Measurements from ENCODE around the gene PYCARD.
"Not testable (repeated sequence)": the region's sequence is repeated elsewhere in the genome, so short reads cannot be mapped to it uniquely, and the experiment has no call there.

The PYCARD gene

GRCh38 chr16:31202414-31203375, at the start of gene PYCARD:
TSS of gene PYCARD (minus strand) at chr16:31202760. CDS start at chr16:31202690, 70 bp downstream.
- no peak for DNase-seq

DNA sequence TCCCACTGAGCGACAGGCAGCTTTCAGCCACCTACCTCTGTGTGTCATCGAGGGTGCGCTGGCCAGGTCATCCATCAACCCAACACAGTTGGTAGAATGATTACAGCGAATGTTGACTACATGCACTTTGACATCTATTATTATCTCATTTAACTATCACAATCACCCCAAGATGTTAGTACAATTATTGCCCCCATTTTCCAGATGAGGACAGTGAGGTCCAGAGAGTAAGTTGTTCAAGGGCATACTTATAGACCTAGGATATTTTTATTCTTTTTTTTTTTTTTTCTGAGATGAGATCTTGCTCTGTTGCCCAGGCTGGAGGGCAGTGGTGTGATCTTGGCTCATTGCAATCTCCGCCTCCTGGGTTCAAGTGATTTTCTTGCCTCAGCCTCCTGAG, 48.9 kb upstream of the PYCARD start:
- DNase-seq = no peak

- no peak for DNase-seq
Measured at GRCh38 chr16:31250782-31251384, 48.3 kb upstream of the PYCARD start.

- no peak for DNase-seq
Measured at GRCh38 chr16:31248344-31248743, 45.8 kb upstream of the PYCARD start.

DNA sequence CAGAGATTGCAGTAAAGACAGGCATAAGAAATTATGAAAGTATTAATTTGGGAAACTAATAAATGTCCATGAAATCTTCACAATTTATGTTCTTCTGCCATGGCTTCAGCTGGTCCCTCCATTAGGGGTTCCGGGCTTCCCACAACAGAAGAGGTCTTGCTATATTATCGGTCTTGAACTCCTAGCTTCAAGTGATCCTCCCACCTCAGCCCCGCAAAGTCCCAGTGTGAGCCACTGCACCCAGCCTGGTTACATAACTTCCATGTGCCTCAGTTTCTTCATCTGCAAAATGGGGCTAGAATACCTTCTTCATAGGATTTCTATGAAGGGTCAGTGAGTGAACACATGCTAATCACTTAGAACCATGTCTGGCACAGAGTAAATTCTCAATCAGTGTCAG, 43.7 kb upstream of the PYCARD start:
- DNase-seq = no peak

- not testable (repeated sequence) for DNase-seq
Measured at GRCh38 chr16:31245598-31245997, 43.0 kb upstream of the PYCARD start.

- DNase-seq = no peak
Measured at GRCh38 chr16:31243734-31244670, 41.4 kb upstream of the PYCARD start.

DNA sequence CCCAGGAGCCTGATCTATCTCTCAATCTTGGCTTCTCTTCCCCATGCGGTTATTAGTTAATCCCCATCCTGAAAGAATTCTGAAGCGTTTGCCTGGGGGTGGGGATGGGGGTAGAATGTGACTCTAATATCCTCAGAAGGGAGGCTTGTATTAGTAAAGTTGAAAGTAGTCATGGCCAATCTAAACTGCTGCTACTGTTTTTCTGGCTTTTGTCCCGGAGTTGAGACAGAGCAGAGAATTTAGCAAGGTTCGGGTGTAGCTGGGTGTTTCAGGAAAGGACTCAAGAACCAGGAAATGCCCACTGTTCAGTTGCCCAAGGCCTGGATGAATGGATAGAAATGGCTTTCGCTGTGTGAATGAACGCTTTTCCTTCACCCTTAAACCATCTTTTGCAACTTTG, 39.6 kb upstream of the PYCARD start:
- DNase-seq = no peak

DNA sequence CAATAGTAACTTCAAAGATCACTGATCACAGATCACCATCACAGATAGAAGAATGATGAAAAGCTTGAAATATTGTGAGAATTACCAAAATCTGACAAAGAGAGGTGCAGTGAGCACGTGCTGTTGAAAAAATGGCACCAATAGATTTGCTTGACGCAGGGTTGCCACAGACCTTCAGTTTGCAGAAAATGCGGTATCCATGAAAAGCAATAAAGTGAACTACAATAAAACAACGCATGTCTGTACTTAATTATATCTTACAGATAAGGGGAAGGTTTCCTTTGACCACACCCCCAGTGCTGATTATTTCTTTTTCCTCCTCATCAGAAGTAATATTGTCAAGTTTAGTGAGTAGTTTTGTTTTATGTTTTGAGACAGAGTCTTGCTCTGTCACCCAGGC, 35.5 kb upstream of the PYCARD start:
- no peak for DNase-seq

DNA sequence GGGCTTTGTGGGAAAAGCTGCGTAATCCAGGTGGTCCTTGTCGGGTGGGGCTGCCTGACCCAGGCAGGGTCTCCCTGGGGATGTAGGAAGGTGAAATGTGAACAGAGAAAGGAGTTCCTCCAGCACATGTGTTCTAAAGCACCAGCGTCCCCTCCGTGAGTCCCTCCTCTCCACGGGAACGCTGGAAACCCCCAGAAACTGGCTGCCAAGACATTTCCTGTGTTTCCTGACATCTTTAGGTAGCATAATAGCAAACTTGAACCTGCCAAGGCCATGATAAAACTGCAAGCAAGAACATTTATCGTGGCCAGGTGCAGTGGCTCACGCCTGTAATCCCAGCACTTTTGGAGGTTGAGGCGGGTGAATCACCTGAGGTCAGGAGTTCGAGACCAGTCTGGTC, 26.9 kb upstream of the PYCARD start:
- DNase-seq = no peak

DNA sequence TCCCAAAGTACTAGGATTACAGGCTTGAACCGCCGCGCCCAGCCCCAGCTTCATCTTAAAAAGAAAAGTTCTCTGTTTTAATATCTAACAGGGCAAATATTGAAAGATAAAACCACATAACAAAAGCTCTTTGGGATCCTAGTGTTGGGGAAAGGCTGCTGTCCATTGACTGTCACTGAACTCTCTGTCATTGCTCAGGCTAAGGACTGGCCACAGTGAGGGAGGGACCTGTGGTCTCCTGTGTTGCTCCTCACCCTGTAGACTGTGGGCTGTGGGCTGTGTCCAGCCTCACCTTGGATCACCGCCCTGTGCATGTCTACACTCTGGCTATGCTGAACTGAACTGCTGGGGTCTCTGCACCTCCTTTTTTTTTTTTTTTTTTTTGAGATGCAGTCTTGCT, 25.6 kb upstream of the PYCARD start:
- no peak for DNase-seq

DNA sequence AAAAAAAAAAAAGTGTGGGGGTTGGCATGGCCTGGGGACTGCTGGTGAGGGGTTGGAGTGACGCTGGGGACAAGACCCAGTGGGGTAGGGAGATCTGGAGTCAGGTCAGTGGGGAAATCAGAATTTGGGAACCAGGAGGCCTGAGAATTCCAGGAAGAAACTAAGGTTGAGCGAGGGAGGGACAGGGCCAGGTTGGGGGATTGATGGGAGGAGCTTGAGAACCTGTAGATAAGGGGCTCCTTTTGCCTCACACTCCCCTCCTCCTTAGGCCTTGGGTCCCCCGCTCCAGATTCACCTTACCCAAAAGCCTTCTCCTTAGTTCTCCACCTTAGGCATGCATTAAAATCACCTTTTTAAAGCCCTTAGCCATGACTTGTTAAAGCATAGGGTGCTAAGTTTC, 22.6 kb upstream of the PYCARD start:
- DNase-seq = no peak

GRCh38 chr16:31224092-31224955, 21.8 kb upstream of the PYCARD start:
- no peak for DNase-seq

- no peak for DNase-seq
Measured at GRCh38 chr16:31223044-31223443, 20.5 kb upstream of the PYCARD start.

DNA sequence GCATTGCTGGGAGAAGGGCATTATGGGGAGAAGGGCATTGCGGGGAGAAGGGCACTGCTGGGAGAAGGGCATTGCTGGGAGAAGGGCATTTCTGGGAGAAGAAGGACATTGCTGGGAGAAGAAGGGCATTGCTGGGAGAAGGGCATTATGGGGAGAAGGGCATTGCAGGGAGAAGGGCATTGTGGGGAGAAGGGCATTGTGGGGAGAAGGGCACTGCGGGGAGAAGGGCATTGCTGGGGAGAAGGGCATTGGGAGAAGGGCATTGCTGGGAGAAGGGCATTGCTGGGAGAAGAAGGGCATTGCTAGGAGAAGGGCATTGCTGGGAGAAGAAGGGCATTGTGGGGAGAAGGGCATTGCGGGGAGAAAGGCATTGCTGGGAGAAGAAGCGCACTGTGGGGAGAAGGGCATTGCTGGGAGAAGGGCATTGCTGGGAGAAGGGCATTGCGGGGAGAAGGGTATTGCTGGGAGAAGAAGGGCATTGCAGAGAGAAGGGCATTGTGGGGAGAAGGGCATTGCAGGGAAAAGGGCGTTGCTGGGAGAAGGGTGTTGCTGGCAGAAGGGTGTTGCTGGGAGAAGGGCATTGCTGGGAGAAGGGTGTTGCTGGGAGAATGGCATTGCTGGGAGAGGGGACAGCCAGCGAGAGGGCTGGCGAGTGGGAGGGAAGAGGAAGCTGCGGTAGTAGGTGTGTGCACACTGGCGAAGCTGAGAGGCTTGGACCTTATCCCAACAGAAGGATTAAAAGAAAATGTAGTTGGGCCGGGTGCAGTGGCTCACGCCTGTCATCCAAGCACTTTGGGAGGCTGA, 19.0 kb upstream of the PYCARD start:
- DNase-seq = no peak

DNA sequence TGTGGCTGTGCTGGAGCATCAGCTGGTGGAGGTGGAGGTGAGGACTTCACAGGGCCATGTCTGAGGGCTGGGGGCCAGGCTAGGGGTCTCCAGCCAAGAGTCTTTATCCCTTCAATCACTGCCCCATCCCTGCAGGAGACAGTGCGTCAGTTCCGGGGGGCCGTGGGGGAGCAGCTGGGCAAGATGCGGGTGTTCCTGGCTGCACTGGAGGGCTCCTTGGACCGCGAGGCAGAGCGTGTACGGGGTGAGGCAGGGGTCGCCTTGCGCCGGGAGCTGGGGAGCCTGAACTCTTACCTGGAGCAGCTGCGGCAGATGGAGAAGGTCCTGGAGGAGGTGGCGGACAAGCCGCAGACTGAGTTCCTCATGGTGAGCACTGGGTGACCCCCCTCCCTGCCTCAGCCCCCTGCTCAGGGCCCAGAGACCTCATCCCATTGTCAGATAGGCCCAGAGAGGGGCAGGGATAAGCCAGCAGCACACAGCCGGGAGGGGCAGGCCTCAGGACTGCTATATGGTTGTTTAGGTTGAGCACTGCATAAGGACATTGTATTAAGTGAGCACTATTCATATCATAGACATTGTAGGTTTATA, 16.7 kb upstream of the PYCARD start:
- no peak for DNase-seq

DNA sequence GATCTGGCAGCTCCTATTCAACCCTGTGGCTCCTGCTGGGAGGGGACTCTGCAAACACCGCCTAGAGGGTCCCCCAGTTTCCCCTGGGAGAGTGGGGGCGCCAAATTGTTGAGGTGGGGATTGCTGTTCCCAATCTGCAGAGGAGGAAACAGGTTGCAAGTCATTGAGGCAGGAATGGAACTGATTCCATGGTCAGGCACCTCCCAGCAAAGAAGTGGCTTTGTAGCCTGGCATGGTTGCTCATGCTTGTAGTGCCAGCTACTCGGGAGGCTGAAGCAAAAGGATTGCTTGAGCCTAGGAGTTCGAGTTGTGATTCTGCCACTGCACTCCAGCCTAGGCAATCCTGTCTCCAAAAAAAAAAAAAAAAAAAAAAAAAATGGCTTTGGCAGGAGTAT, 14.6 kb upstream of the PYCARD start:
- no peak for DNase-seq

DNA sequence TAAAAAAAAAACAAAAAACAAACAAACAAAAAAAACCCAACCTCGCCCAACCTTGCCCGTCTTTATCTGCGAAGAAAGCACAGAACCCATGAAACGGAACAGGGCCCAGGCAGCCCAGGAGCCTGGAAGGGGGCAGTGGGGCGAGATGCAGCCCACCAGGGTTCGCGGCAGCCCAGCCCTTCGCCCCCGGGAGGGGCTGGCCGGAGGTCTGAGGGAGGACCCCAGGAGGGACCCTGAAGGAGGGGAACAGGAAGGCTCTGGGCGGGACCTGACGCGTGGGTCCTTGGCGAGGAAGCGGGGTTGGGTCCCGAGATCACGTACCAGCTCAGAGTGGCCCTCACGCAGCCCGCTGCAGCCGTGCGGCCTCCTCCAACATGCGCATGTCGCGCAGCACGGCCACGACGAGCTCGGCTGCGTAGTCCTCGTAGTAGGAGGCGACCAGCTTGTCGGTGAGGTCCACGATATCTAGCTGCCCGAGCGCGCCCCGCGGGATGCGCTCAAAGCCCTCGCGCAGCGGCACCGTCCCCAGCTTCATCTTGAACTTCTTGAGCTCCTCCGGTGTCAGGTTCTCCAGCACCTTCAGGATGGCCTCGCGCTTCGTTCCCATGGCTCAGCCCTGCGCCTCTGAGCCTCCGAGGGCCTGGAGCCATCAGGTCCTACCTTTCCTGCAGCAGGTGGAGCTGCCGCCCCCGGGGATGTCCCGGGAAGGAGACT, 14.0 kb upstream of the PYCARD start, which contains the start of gene PYDC1:
PYDC1 (minus strand) TSS at position 714 of the 714 bp plus-strand sequence; CDS start at position 607, 107 bp downstream.
- no peak for DNase-seq

DNA sequence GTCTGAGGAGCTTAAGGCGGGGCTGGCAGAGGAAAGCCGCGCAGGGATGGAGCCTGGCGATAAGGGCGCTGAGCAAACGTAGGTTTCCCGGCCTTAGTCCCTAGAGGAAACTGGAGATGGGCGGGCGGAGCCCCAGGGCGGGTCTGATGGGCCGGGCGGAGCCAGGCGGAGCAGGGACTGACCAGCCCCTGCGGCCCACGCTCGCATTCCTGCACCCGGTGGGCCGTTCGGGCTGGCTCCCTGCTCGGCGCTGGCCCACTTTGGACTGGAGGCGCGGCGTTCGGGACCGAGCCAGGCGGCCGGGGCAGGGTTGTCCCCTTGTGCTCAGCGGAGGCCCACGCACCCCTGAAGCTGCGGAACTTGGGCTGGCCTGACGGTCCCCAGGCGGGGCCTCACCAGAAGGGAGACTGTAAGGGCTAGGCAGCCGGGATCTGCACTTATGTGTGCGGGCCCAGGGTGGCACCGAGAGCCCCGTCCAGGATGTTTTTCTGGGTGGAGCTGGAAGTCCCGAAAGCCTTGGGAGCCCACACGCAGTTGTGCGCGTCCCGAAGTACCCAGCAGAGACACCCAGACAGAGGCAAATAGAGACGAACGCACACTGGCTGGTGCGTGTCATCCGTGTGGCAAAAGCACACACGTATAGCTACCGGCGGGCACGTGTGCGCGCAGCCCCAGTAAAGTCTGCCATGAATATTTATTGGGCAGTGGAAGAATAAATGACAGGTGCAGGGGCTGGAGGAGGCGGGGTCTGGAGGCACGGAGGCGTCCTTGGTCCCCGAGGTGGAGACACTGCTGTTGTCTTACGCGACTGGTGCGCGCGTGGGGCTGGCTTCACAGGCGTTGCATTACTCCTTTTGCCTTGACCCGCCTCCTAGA, 13.0 kb upstream of the PYCARD start:
- DNase-seq = no peak

Measured in activated CD4-positive, alpha-beta T cell treated with anti-CD3 and anti-CD28 coated beads for 4 hours (primary cell).